PC-3 (cell line): ENCODE results near the gene ST6GALNAC6.

Experiments
- EZH2 ChIP-seq: fragments of 300-600 bp; sonication (generic); IDR thresholded peaks from one replicate; pipeline ENCODE4 v1.6.1; 2017; ENCODE audit warnings: antibody characterized with exemption, mild to moderate bottlenecking, low read length; ENCODE audit not compliant: unreplicated experiment
- TF ChIP-seq, protein P1 (sequence below): fragments of 300-600 bp; sonication (generic); conservative IDR thresholded peaks from 2 replicates; pipeline ENCODE4 v1.5.1; 2017; ENCODE audit warnings: antibody characterized with exemption, low read depth, mild to moderate bottlenecking, low read length

DNA sequence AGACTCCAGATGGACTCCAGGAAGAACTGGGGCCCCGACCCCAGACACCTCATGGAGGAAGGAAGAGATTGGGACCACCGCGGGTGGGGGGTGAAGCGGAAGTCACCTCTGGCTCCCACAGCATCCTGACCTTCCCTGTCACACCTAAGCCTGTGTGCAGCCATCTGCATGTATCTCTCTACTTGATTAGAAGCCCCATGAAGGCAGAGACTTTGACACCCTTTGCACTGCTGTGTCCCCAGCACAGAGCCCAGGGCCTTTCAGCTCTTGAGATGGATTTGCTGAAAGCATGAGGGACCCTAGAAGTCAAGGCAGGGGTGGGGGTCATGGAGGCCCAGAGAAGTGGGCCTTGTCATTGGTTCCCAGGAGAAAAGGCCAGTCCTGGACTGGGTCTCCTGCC is 42.1 kb downstream of the ST6GALNAC6 start:
- no peak for TF ChIP-seq EZH2
- TF ChIP-seq, protein P1, sequence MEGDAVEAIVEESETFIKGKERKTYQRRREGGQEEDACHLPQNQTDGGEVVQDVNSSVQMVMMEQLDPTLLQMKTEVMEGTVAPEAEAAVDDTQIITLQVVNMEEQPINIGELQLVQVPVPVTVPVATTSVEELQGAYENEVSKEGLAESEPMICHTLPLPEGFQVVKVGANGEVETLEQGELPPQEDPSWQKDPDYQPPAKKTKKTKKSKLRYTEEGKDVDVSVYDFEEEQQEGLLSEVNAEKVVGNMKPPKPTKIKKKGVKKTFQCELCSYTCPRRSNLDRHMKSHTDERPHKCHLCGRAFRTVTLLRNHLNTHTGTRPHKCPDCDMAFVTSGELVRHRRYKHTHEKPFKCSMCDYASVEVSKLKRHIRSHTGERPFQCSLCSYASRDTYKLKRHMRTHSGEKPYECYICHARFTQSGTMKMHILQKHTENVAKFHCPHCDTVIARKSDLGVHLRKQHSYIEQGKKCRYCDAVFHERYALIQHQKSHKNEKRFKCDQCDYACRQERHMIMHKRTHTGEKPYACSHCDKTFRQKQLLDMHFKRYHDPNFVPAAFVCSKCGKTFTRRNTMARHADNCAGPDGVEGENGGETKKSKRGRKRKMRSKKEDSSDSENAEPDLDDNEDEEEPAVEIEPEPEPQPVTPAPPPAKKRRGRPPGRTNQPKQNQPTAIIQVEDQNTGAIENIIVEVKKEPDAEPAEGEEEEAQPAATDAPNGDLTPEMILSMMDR: no peak
